RWPE1 (cell line): ENCODE results near the gene RALGPS1.

ENCODE experiments used
- CTCF ChIA-PET: fragments of 350-600 bp; sonication (Branson Sonifier 250); formaldehyde crosslinking; extraction: SDS; loops from one replicate; lab custom pipeline; 2021; lab: Yijun Ruan, JAX
- POLR2A ChIA-PET: fragments of 400-600 bp; formaldehyde crosslinking; extraction: SDS; loops from one replicate; lab custom pipeline; 2020; ENCODE audit warnings: antibody characterized with exemption; ENCODE audit not compliant: low non-redundant PET; lab: Yijun Ruan, JAX
- DNase-seq: peaks from one replicate; pipeline ENCODE4 v3.0.0; 2012; ENCODE audit warnings: low spot score
- H3K27ac ChIP-seq: fragments of 450-650 bp; 2 replicates; pipeline ENCODE4 v1.5.1; 2017
- TF ChIP-seq, protein P1 (sequence below): fragments of 450-650 bp; conservative IDR thresholded peaks from 2 replicates; pipeline ENCODE4 v1.5.1; 2017; ENCODE audit warnings: low read depth, mild to moderate bottlenecking

Gene RALGPS1

DNA sequence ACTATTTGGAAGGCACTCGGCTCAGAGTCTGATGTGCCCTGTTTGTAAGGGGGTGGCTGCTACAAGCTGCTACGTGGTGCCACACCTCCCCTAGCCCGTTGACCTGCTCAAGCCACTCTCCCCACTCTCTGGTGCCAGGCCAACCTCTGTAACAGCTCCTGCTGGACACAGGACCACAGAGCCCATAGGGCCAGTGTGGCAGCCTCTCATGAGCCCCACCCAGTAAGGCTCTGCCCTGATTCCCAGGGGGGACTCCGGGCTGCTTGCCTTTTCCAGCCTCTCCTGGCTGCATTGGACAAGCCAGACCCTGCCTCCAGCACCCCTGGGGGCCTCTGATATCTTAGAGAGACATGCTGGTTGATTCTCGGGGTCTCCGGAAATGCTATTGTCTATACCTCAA is 261.2 kb downstream of the RALGPS1 start:
- ChIA-PET POLR2A (no interaction called here), CTCF (interaction anchor here (0.7 kb wide), 1 partner anchor 248 kb away, joined by 3 read pairs; no protein-coding TSS in a partner anchor)
- DNase-seq, result no peak
- TF ChIP-seq, protein P1, sequence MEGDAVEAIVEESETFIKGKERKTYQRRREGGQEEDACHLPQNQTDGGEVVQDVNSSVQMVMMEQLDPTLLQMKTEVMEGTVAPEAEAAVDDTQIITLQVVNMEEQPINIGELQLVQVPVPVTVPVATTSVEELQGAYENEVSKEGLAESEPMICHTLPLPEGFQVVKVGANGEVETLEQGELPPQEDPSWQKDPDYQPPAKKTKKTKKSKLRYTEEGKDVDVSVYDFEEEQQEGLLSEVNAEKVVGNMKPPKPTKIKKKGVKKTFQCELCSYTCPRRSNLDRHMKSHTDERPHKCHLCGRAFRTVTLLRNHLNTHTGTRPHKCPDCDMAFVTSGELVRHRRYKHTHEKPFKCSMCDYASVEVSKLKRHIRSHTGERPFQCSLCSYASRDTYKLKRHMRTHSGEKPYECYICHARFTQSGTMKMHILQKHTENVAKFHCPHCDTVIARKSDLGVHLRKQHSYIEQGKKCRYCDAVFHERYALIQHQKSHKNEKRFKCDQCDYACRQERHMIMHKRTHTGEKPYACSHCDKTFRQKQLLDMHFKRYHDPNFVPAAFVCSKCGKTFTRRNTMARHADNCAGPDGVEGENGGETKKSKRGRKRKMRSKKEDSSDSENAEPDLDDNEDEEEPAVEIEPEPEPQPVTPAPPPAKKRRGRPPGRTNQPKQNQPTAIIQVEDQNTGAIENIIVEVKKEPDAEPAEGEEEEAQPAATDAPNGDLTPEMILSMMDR, result no peak
- H3K27ac ChIP-seq, result no peak overlapping the region

DNA sequence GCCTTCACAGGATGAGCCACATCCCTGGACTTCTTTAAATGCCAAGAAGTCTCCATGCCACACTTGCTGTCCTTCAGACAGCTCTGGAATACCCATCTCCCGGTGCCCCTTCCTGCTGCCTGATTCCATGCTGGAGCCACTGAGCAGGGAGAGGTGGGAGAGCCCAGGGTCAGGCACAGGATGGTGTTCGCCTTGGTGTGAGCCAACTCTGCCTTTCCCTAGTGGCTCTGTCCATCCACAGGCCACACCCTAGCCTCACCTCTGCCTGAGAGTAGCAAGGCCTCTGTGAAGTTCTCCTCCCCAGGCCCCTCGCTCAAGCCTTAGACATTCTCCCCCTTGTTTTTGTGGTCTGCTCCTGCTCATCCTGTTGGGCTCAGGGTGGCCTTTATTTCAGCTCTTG is 262.0 kb downstream of the RALGPS1 start:
- ChIA-PET CTCF (interaction anchor here (0.6 kb wide), 1 partner anchor 195 kb away, joined by 3 read pairs; no protein-coding TSS in a partner anchor), POLR2A (no interaction called here)
- TF ChIP-seq, protein P1, result no peak
- no peak overlapping the region; the same call in 1 of the 2 replicates for H3K27ac ChIP-seq
- no peak for DNase-seq

DNA sequence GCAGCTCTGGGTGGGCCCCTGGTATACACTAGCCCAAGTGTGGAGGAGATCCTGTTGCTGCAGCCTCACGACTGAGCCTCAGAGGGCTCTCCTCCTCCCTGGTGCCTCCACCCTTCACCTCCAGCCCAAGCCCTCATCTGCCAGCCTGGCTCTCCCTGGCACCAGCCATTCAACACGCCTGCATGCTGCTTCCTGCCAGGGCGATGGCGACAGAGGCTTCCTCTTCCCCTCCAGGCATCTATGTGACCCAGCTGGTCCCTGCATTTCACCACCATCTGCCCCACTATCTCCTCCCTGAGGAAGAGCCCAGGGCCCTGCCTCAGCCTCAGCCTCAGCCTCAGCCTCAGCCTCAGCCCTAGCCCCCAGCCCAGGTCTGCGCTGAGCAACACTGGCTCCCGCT is 262.6 kb downstream of the RALGPS1 start:
- ChIA-PET CTCF (interaction anchor here (0.6 kb wide), 1 partner anchor 196 kb away, joined by 3 read pairs; no protein-coding TSS in a partner anchor), POLR2A (no interaction called here)
- DNase-seq, result no peak
- TF ChIP-seq, protein P1, result no peak
- H3K27ac ChIP-seq, result peak overlapping the region; percentile 1; the same call in 1 of the 2 replicates

- peak overlapping the region; percentile 1; the same call in 1 of the 2 replicates for H3K27ac ChIP-seq
- DNase-seq, result no peak
- CTCF ChIA-PET, result no interaction called here
Observed at GRCh38 chr9:127177665-127178265, 263.2 kb downstream of the RALGPS1 start.

DNA sequence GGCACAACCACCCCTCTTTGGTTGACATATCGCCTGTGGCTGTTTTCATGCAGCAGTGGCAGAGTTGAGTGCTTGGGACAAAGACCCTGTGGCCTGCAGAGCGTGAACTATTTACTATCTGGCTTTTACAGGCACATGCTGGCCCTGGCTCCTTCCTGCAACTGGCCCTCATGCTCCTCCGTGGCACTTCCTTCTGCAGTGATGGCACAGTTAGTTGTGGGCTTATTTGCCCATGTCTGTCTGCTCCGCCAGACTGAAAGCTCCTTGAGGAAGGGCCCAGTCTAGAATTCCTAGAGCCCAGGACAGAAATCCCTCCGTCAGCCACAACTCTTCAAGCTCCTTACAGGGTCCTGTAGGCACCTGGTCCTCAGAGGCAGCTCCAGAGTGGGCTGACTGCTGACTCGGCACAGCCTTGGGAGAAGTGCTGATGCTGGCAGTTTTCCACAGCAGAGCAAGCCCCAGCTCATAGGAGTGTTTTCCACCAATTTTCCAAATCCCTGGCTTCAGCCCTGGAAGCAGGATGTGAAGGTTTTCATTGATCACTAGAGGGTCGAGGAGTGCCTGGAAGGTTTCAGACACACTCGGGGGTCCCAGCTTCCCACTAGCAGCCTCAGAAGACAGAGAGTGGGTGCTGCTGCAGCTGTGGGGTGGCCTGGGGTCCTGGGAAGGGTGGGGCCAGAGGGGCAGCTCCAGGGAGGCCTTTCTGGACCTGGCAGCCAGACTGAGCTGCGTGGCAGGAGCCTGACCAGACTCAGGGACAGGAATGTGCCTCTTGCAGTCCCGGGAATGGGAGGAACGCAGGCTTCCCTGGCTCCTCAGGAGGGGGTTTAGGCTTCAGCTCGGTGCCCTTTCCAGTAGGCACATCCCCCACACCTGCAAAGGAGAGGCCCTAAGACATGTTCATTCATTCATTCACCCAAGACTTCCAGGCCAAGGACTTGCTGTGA is 264.4 kb downstream of the RALGPS1 start:
- no peak for DNase-seq
- CTCF ChIA-PET, result interaction anchor here (0.6 to 0.9 kb wide), 2 partner anchors 9 to 313 kb away, joined by 3 to 4 read pairs; no protein-coding TSS in a partner anchor
- peak overlapping the region; percentile 44 for H3K27ac ChIP-seq
- TF ChIP-seq, protein P1, result no peak
- POLR2A ChIA-PET, result no interaction called here

More at GRCh38 chr9:127177665-127178265, 263.2 kb downstream of the RALGPS1 start:
- TF ChIP-seq, protein P1, result no peak
- POLR2A ChIA-PET, result no interaction called here
